Liver (tissue), 9 donors: ENCODE data around the gene EDN1. TPM values are rescaled to one million over a fixed set of nuclear protein-coding genes. Genes with fewer than 3 reads are reported as not detected.

Experiments used
- DNase-seq: peaks from one replicate; pipeline ENCODE4 v3.0.0-alpha.2; 2017; ENCODE audit warnings: low spot score
- H3K27ac ChIP-seq, 2 donors: one replicate each; pipeline ENCODE4 v1.7.0; 2013; ENCODE audit warnings: inconsistent platforms in 2 of 2, low read length in 2 of 2, control low read depth in 1 of 2, low read depth in 1 of 2, mild to moderate bottlenecking in 1 of 2
- H3K27me3 ChIP-seq, 4 donors: one replicate each; pipeline versions ENCODE4 v1.6.1 to v1.7.0; 2013; ENCODE audit warnings: low read length in 3 of 4, inconsistent platforms in 1 of 4, mild to moderate bottlenecking in 1 of 4, moderate library complexity in 1 of 4; ENCODE audit not compliant: control insufficient read depth in 4 of 4, insufficient read depth in 4 of 4
- H3K36me3 ChIP-seq, 4 donors: one replicate each; pipeline versions ENCODE4 v1.6.1 to v1.7.0; 2013; ENCODE audit warnings: low read length in 3 of 4, mild to moderate bottlenecking in 3 of 4, low read depth in 1 of 4, moderate library complexity in 1 of 4; ENCODE audit not compliant: control insufficient read depth in 4 of 4, insufficient read depth in 3 of 4
- H3K4me1 ChIP-seq, 4 donors: one replicate each; pipeline versions ENCODE4 v1.6.1 to v1.7.0; 2013; ENCODE audit warnings: low read length in 3 of 4, mild to moderate bottlenecking in 3 of 4, moderate library complexity in 1 of 4; ENCODE audit not compliant: control insufficient read depth in 4 of 4, insufficient read depth in 4 of 4
- H3K4me3 ChIP-seq, 3 donors: one replicate each; pipeline versions ENCODE4 v1.6.1 to v1.7.0; 2013; ENCODE audit warnings: low read length in 3 of 3, control low read depth in 1 of 3, low read depth in 1 of 3, mild to moderate bottlenecking in 1 of 3
- H3K9ac ChIP-seq, 2 donors: one replicate each; pipeline ENCODE4 v1.7.0; 2013; ENCODE audit warnings: low read length in 2 of 2, mild to moderate bottlenecking in 2 of 2, moderate library complexity in 2 of 2, control low read depth in 1 of 2, low read depth in 1 of 2
- H3K9me3 ChIP-seq, 4 donors: one replicate each; pipeline versions ENCODE4 v1.6.1 to v1.7.0; 2013; ENCODE audit warnings: low read length in 3 of 4; ENCODE audit not compliant: control insufficient read depth in 4 of 4
- EGR1 ChIP-seq, 2 donors: IDR thresholded peaks; 2 replicates each; pipeline ENCODE4 v1.6.1; 2016 to 2018; ENCODE audit warnings: antibody characterized with exemption in 2 of 2, low read depth in 2 of 2
- FOXA1 ChIP-seq: IDR thresholded peaks from 2 replicates; pipeline ENCODE4 v1.6.1; 2016; ENCODE audit warnings: antibody characterized with exemption
- FOXA2 ChIP-seq: IDR thresholded peaks from 2 replicates; pipeline ENCODE4 v1.6.1; 2016; ENCODE audit warnings: antibody characterized with exemption
- GABPA ChIP-seq, 2 donors: IDR thresholded peaks in 1 of 2; conservative IDR thresholded peaks in 1 of 2; 2 replicates each; pipeline ENCODE4 v1.6.1; 2016; ENCODE audit warnings: antibody characterized with exemption in 2 of 2, mild to moderate bottlenecking in 1 of 2, moderate library complexity in 1 of 2
- HNF4A ChIP-seq, 2 donors: conservative IDR thresholded peaks; 2 replicates each; pipeline ENCODE4 v1.6.1; 2016; ENCODE audit warnings: antibody characterized with exemption in 2 of 2, mild to moderate bottlenecking in 2 of 2
- HNF4G ChIP-seq: IDR thresholded peaks from 2 replicates; pipeline ENCODE4 v1.6.1; 2016; ENCODE audit warnings: antibody characterized with exemption
- JUND ChIP-seq, 2 donors: IDR thresholded peaks; 2 replicates each; pipeline ENCODE4 v1.6.1; 2016; ENCODE audit warnings: antibody characterized with exemption in 2 of 2
- NR2F2 ChIP-seq: IDR thresholded peaks from 2 replicates; pipeline ENCODE4 v1.6.1; 2016; ENCODE audit warnings: antibody characterized with exemption
- RAD21 ChIP-seq, 2 donors: IDR thresholded peaks; 2 replicates each; pipeline ENCODE4 v1.6.1; 2016; ENCODE audit warnings: antibody characterized with exemption in 2 of 2, mild to moderate bottlenecking in 2 of 2
- REST ChIP-seq: IDR thresholded peaks from 2 replicates; pipeline ENCODE4 v1.6.1; 2016; ENCODE audit warnings: antibody characterized with exemption, mild to moderate bottlenecking
- RXRA ChIP-seq, 2 donors: IDR thresholded peaks; 2 replicates each; pipeline ENCODE4 v1.6.1; 2017 to 2018; ENCODE audit warnings: antibody characterized with exemption in 2 of 2, mild to moderate bottlenecking in 1 of 2
- SP1 ChIP-seq: IDR thresholded peaks from 2 replicates; pipeline ENCODE4 v1.6.1; 2018; ENCODE audit warnings: antibody characterized with exemption, mild to moderate bottlenecking
- TAF1 ChIP-seq: conservative IDR thresholded peaks from 2 replicates; pipeline ENCODE4 v1.6.1; 2016; ENCODE audit warnings: antibody characterized with exemption, mild to moderate bottlenecking
- YY1 ChIP-seq: IDR thresholded peaks from 2 replicates; pipeline ENCODE4 v1.6.1; 2016; ENCODE audit warnings: antibody characterized with exemption, mild to moderate bottlenecking
- ZBTB33 ChIP-seq: IDR thresholded peaks from 2 replicates; pipeline ENCODE4 v1.6.1; 2016; ENCODE audit warnings: antibody characterized with exemption
- WGBS: extraction: QIAGEN DNeasy Blood & Tissue Kit; methylation state at CpG from one replicate; pipeline ENCODE4 v1.1.7; 2013; 5-methylcytosine and 5-hydroxymethylcytosine counted together
- polyA plus RNA-seq, 2 donors: library from polyadenylated mRNA; stranded (reverse) in 1 of 2; unstranded in 1 of 2; fragments of 200-250 nt in 1 of 2; fragments of >200 nt in 1 of 2; fragmentation: Nextera tagmentation in 1 of 2; extraction: Ambion mirVana in 1 of 2; gene quantifications; one replicate each; pipeline versions ENCODE4 v1.2.1 to v1.2.3, GENCODE V29; 2013 to 2015
- total RNA-seq, 2 donors: library from RNA; depleted of rRNA; stranded (reverse); fragments of >200 nt; gene quantifications; one replicate each; pipeline ENCODE4 v1.2.3, GENCODE V29; 2014
- TF ChIP-seq, protein P1 (sequence below): IDR thresholded peaks from 2 replicates; pipeline ENCODE4 v1.6.1; 2016; ENCODE audit warnings: antibody characterized with exemption
- TF ChIP-seq, protein P2 (sequence below): fragments of 150-350 bp; IDR thresholded peaks from 2 replicates; pipeline ENCODE4 v1.5.1; 2017; ENCODE audit warnings: improper control_type of control experiment, low read depth, low read length; ENCODE audit not compliant: missing input control
- donor health status: healthy.
- donor health status: healthy.
- donor health status: healthy.
- donor health status: healthy.
- donor health status: healthy.

EDN1 gene
- total and polyA plus RNA-seq, 4 donors, result 0.70 to 1.2 (median 1.0) TPM

DNA sequence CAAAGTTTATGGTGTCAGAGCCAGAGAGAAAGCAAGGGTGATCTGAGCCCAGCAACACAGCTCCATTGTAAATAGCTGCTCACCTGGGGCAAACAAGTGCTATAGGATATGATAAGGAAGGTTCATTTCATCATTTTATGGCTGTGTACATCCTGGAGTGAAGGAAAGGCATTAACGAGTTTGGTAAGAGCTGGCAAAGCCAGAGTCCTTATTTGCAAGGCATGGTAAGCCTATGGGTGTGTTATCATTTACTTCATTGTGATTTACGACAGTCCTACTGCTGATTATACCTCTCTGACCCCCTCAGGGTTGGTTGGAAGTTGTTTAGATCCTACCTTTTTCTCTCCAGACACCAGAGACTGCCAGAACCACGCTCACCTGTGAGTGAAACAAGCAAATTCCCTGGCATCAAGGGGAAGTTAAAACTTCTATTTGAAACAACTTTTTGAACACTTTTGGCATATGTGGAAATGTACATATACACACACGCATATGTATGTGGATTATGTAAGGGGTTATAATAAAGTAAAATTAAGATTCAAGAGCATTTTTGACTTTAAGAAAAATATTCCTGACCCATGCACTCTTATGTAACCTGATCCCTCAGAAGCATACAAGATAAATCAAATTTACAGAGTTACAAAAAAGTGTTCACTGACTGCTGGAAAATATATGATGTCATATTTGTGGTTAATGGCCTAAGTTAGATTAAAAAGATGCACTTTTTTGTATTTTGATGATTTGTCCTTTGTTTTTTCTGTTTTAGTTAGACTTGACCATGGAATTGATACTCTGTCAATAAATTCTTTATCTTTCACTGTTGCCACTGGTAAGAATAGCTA lies 40.4 kb upstream of the EDN1 start:
- H3K4me1 ChIP-seq, result no peaks in the 10 kb centered on the region
- H3K27ac ChIP-seq, result no peak overlapping the region
- H3K9me3 ChIP-seq, result no peaks in the 10 kb centered on the region
- H3K4me3 ChIP-seq, result no peak overlapping the region
- no peaks in the 10 kb centered on the region for H3K27me3 ChIP-seq
- H3K9ac ChIP-seq, result no peak overlapping the region
- WGBS, result 83% methylated on average over 4 of the region's 4 CpGs
- DNase-seq, result no peak
- H3K36me3 ChIP-seq, result no peaks in the 10 kb centered on the region
- no peak for TF ChIP-seq SP1
- no peak for TF ChIP-seq FOXA1
- no peak for TF ChIP-seq JUND (IDR thresholded peaks at IDR 0.05)
- TF ChIP-seq FOXA2, result no peak
- no peak for TF ChIP-seq NR2F2
- no peak for TF ChIP-seq ZBTB33
- TF ChIP-seq, protein P1, sequence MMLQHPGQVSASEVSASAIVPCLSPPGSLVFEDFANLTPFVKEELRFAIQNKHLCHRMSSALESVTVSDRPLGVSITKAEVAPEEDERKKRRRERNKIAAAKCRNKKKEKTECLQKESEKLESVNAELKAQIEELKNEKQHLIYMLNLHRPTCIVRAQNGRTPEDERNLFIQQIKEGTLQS, result no peak
- TF ChIP-seq RAD21 (IDR thresholded peaks at IDR 0.05), result no peak
- TF ChIP-seq TAF1, result no peak

DNA sequence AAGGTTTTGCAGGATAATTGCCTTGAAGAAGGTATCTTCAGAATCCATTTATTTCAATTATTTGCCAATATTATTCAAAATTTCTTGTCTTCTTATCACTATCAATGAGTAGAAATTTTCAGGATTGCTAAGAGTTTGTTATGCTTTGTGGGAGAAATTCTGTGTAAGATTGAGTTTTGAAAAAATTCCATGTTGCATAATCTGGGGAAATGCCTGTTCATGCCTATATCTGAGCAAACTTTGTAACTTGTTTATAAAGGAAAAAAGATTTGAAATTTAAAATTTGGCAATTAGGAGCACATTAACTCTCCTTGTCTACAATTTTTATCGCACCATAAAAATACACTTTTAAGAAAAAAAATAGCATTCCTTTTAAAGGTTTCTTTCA lies 39.8 kb upstream of the EDN1 start:
- DNase-seq, result no peak
- H3K9ac ChIP-seq, result no peak overlapping the region
- 93% methylated on average over 1 of the region's 1 CpG for WGBS
- no peak overlapping the region for H3K4me3 ChIP-seq
- no peaks in the 10 kb centered on the region for H3K9me3 ChIP-seq
- H3K27ac ChIP-seq, result no peak overlapping the region
- H3K27me3 ChIP-seq, result no peaks in the 10 kb centered on the region
- H3K36me3 ChIP-seq, result no peaks in the 10 kb centered on the region
- no peak for TF ChIP-seq FOXA2
- TF ChIP-seq TAF1, result no peak
- no peak for TF ChIP-seq EGR1 (IDR thresholded peaks at IDR 0.05; ENCODE audit: low read depth in 2 of 2)
- TF ChIP-seq ZBTB33, result no peak
- TF ChIP-seq FOXA1, result no peak
- TF ChIP-seq RXRA (IDR thresholded peaks at IDR 0.05), result no peak
- no peak for TF ChIP-seq HNF4G
- TF ChIP-seq, protein P1, result no peak
- no peak for TF ChIP-seq NR2F2
- TF ChIP-seq JUND (IDR thresholded peaks at IDR 0.05), result no peak
- no peak for TF ChIP-seq YY1
- H3K4me1 ChIP-seq, result no peaks in the 10 kb centered on the region

GRCh38 chr6:12254210-12254609 lies 36.0 kb upstream of the EDN1 start:
- no peak overlapping the region for H3K27ac ChIP-seq
- no peaks in the 10 kb centered on the region for H3K4me1 ChIP-seq
- no peak overlapping the region for H3K9ac ChIP-seq
- 85% methylated on average over 5 of the region's 5 CpGs for WGBS
- no peak for DNase-seq
- H3K36me3 ChIP-seq, result no peaks in the 10 kb centered on the region
- no peaks in the 10 kb centered on the region for H3K27me3 ChIP-seq
- H3K9me3 ChIP-seq, result no peaks in the 10 kb centered on the region
- no peak overlapping the region for H3K4me3 ChIP-seq
- no peak for TF ChIP-seq YY1
- TF ChIP-seq HNF4G, result no peak
- TF ChIP-seq HNF4A (conservative IDR thresholded peaks at IDR 0.05), result no peak
- TF ChIP-seq, protein P2, sequence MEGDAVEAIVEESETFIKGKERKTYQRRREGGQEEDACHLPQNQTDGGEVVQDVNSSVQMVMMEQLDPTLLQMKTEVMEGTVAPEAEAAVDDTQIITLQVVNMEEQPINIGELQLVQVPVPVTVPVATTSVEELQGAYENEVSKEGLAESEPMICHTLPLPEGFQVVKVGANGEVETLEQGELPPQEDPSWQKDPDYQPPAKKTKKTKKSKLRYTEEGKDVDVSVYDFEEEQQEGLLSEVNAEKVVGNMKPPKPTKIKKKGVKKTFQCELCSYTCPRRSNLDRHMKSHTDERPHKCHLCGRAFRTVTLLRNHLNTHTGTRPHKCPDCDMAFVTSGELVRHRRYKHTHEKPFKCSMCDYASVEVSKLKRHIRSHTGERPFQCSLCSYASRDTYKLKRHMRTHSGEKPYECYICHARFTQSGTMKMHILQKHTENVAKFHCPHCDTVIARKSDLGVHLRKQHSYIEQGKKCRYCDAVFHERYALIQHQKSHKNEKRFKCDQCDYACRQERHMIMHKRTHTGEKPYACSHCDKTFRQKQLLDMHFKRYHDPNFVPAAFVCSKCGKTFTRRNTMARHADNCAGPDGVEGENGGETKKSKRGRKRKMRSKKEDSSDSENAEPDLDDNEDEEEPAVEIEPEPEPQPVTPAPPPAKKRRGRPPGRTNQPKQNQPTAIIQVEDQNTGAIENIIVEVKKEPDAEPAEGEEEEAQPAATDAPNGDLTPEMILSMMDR, result no peak
- no peak for TF ChIP-seq REST
- no peak for TF ChIP-seq GABPA (IDR thresholded peaks at IDR 0.05 in 1 of 2, conservative IDR thresholded peaks at IDR 0.05 in 1 of 2)
- TF ChIP-seq TAF1, result no peak
- no peak for TF ChIP-seq FOXA1
- no peak for TF ChIP-seq SP1
- no peak for TF ChIP-seq EGR1 (IDR thresholded peaks at IDR 0.05; ENCODE audit: low read depth in 2 of 2)
- TF ChIP-seq JUND (IDR thresholded peaks at IDR 0.05), result no peak
